Measurements from ENCODE around the gene ADH5.

DNA sequence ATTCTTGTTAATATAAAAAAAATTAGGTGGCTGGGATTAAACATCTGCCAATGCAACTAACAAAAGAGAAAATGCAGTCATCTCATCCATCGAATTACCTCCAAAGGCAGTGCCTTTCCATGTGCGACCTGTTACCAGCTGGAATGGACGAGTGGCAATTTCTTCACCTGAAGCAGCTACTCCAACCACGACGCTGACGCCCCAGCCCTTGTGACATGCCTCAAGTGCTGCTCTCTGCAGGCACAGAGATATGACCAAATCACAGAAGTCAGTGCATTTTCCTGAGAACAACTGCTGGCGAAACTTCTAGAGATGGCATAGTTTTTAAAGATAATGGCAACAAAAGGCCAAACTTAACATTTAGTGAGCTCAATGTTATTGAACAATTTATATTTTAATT is 13.8 kb downstream of the ADH5 start:
- TF ChIP-seq, protein P1, sequence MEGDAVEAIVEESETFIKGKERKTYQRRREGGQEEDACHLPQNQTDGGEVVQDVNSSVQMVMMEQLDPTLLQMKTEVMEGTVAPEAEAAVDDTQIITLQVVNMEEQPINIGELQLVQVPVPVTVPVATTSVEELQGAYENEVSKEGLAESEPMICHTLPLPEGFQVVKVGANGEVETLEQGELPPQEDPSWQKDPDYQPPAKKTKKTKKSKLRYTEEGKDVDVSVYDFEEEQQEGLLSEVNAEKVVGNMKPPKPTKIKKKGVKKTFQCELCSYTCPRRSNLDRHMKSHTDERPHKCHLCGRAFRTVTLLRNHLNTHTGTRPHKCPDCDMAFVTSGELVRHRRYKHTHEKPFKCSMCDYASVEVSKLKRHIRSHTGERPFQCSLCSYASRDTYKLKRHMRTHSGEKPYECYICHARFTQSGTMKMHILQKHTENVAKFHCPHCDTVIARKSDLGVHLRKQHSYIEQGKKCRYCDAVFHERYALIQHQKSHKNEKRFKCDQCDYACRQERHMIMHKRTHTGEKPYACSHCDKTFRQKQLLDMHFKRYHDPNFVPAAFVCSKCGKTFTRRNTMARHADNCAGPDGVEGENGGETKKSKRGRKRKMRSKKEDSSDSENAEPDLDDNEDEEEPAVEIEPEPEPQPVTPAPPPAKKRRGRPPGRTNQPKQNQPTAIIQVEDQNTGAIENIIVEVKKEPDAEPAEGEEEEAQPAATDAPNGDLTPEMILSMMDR (conservative IDR thresholded peaks at IDR 0.05; ENCODE audit: low read depth, low read length), result no peak
- TF ChIP-seq EZH2 (IDR thresholded peaks at IDR 0.05; ENCODE audit: borderline replicate concordance, low read depth, low read length, poor library complexity, severe bottlenecking), result no peak
